Amniotic epithelial cell (primary cell): Measurements from ENCODE around the gene KMT2C.
"Not testable (repeated sequence)": the region's sequence is repeated elsewhere in the genome, so short reads cannot be mapped to it uniquely, and the experiment has no call there.

Source experiments
- DNase-seq: peaks from one replicate; pipeline ENCODE4 v3.0.0-alpha.2; 2010; ENCODE audit warnings: low read depth

Gene KMT2C

DNA sequence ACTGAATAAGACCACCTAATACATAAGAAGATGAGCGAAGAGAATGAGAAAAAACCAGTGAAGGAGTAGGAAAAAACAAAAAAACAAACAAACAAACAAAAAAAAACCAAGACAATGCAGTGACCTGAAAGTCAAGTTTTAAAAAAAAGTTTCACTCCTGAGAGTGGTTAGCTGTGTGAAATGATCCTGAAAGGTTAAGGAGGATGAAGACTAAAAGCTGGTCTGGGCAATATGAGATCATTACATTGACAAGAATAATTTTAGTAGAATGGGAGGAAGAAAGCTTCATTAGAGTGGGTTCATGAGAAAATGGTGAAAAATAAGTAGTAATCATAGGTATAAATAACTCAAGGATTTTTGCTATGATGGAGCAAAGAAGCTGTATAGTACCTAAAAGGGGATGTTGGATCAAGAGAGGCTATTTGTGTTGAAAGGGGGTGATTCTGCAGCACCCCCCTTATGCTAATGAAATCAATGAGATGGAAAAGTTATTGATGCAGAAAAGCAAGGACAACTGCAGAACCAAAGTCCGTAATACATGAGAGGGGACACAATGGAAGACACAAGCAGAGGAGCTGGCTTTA, 80.2 kb downstream of the KMT2C start:
- DNase-seq = no peak

DNA sequence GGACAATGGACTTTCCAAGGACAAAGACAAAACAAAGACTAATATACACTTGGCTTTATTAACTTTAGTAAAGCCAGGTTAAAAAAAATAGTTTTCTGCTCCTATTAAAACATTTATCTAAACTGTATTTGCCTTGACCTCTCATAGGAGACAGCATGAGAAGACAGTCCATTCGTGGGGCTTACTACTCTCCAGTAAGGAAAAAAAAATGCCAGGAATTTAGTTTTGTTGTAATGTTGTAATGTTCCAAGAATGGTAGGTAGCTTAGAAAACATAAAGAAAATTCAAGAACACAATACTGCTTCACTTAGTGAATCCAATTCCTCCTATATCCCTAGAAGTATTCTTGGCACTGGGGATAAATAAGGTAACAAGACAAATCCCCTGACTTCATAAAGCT, 81.7 kb downstream of the KMT2C start:
- peak; percentile 75 for DNase-seq

DNA sequence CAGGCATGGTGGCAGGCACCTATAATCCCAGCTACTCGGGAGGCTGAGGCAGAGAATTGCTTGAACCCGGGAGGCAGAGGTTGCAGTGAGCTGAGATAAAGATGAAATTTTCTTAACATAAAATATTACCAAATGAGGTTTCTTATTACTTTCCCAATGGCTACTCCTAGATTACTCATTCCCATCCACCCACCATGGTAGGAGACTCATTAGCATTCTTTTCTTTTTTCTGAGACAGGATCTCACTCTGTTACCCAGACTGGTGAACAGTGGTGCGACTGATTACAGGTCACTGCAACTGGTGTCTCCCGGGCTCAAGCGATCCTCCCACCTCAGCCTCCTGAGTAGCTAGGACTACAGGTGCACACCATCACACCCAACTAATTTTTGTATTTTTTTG, 82.5 kb downstream of the KMT2C start:
- peak; percentile 36 for DNase-seq

DNA sequence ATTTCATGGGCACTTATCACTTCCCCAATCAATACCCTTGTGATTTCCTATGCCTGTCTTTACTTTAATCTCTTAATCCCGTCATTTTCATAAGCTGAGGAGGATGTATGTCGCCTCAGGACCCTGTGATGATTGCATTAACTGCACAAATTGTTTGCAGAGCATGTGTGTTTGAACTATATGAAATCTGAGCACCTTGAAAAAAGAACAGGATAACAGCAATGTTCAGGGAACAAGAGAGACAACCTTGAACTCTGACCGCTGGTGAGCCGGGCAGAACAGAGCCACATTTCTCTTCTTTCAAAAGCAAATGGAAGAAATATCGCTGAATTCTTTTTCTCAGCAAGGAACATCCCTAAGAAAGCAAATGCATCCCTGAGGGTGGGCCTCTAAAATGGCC, 84.1 kb downstream of the KMT2C start:
- not testable (repeated sequence) for DNase-seq

DNA sequence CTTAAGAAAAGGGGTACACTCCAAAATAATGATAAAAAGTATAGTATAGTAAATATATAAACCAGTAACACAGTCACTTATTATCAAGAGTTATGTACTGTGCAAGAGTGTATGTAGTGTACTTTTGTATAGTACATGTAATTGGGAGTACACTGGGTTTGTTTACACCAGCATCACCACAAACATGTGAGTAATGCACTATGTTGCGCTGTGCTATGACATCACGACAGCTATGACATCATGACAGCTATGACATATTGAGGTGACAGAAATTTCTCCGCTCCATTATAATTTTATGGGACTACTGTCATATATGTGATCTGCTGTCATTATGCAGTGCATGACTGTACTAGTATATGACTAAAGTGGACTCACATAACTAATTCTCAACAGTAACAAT, 84.6 kb downstream of the KMT2C start:
- DNase-seq = peak; percentile 41

DNA sequence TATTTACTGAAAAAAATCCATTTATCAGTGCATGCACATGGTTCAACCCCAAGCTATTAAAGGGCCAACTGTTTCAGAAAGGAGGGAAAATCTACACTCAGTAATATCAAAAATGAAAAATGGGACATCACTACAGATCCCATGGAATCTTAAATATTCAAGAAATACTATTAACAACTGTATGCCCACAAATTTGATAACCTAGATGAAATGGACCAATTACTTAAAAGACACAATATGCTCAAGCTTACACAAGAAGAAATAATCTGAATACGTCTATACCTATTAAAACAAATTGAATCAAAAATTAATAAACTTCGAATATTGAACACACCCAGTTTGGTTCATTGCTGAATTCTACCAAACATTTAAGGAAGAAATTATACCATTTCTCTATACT, 87.9 kb downstream of the KMT2C start:
- no peak for DNase-seq

DNA sequence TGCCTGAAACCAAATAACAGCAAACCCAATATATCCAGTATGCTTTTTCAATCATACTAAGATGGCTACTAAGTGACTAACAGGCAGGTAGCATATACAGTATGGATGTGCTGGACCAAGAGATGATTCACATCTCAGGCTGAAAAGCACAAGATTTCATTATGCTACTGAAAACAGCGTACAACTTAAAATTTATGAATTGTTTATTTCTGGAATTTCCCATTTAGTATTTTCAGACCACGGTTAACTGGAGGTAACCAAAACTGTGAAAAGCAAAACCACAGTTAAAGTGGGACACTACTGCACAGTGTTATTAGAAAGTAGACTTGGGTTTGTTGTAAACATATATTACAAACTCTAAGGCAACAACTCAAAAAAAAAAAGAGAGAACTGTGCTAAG, 91.5 kb downstream of the KMT2C start:
- DNase-seq = peak; percentile 66

DNA sequence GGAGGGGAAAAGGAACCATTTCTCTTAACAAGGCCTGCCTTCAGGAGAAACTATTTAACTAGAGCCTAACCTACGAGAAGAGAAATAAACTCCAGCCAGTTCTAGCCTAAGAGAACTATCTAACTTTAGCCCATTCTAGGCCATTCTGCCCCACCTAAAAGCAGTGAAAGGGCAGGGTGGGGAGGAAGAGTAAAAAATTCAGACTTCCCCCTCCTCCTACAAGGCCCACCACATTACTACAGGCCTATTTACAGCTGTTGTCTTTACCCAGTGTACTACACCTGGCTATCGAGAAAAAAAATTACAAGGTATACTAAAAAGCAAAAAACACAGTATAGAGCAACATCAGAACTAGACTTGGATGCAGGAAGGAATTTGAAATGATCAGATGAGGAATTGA, 93.0 kb downstream of the KMT2C start:
- no peak for DNase-seq

DNA sequence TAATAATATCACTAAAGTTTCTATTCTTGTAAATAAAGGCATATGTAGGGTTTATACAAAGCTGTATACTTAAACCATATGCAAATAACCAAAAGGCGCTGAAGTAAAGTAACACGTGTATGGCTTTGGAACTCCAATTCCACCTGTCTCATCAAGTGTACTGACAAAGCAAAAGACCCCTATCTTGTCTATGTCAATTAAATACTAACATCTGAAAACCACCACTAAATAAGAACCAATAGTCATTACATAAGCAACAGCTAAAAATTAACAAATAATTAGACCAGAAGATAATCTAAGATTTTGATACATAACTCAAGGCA, 93.9 kb downstream of the KMT2C start:
- DNase-seq = no peak

DNA sequence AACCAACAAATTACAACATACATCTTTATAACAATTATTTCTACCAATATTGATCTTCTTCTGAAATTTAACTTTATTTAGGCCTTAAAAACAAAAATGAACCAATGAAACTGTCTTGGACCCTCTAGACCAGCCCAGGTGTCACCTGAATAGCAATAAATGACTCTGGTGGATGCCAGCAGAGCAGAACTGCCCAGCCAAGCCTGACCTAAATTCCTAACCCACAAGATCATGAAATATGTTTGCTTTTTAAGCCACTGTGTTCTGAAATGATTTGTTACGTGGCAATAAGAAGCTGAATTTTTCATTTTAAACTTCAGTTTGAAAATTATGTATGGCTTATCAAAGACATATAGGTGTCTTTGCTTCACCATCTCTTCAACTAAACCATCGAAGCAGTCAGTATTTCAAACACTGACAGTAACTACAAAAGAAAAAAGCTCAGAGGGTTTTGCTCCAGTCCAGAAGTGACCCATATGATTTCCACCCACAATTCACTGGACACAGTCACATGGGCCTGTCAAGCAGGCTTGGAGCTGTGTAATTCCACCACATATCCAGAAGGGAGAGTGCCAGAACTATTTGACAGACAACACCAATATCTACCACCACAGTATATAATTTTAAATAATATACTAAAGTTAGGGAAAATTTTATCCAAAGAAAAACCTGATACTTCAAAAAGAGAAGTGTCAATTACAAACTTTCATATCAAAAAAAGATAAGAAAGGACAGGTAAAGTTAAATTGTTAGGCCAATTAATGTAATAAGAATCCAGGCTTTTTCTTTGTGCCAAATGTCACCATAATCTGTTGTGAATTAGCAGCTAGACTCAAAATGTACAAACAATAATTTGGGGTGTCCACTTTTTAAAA, 94.5 kb downstream of the KMT2C start:
- DNase-seq = peak; percentile 78

DNA sequence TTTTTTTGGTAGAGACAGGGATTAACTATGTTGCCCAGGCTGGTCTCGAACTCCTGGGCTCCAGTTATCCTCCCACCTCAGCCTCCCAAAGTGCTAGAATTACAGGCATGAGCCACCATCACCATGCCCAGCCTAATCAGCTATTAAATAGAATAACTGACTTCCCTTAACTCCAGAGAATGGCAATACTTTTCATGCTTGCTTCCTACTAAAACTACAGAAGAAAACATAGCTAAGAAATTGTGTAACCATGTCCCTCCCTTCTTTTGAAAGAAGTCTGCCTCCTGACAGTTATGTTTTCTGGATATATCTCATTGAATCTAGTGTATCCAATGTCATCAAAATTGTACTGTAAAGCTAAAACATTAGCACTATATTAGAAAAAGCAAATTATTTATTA, 95.6 kb downstream of the KMT2C start:
- DNase-seq = no peak

DNA sequence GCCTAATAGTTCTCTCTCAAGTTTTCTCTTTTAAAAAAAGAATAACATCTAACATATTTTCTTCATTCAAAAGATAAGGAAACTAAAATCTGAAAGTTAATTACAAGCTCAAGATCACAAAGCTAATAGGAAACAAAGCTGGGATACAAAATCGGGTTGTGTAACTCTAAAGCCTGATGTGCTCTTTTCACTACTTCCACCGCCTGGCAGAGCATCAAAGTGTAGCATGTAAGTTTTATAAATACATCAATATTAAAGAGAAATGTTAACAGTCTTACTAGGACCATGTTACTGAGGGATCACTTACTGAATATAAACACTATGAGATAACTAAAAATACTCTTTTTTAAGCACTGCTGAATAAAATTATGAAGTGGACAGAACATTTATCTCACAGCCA, 97.2 kb downstream of the KMT2C start:
- no peak for DNase-seq

DNA sequence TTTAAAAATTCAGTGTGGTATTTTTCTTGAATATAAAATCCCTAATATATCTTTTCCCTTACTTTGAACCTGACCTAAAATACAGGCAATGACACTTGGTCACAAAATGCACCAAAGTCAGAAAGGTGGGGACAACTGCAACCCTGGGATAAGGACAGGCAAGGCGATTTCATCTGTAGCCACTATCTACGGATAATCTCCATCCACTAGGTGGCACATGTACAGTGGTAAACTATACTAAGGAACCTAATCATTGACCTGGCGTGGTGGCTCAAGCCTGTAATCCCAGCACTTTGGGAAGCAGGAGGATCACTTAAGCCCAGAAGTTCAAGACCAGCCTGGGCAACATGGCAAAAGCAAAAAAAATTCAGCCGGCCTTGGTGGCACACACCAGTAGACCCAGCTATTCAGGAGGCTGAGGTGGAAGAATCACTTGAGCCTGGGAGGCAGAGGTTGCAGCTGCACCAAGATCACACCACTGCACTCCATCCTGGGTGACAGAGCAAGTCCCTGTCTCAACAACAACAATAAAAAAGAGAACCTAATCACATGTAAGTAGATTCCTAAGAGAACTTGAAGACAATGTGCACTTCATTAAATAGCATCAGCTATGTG, 98.9 kb downstream of the KMT2C start:
- peak; percentile 46 for DNase-seq

DNA sequence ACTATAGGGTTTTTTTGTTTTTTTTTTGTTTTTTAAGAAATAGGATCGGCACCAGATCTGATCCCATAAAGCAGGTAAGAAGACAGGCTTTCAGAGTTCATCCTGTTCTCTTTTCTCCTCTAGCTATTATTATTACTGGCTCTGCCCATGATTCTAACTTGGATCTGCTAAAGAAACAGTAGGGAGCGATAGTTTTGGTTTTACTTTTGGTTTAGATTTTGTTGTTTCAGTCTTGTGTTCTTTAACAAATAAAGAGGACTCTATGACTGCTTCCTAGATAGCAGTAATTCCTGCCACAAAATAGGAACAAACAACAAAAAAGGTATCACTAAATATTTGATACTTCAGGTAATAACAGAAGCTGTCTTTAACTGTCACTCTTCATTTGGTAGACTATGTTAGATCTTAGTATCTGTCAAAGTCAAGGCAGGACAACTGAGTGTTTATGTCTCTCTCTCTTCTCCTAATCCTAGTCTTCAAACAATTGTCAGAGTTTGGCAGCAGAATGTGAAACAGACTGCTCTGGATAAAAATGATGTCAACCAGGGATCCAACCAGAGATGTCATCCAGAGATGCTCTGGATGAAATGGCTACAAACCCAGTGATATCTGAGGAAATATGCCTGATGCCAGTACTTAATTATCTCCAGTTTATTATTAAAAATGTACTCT, 99.8 kb downstream of the KMT2C start:
- no peak for DNase-seq

DNA sequence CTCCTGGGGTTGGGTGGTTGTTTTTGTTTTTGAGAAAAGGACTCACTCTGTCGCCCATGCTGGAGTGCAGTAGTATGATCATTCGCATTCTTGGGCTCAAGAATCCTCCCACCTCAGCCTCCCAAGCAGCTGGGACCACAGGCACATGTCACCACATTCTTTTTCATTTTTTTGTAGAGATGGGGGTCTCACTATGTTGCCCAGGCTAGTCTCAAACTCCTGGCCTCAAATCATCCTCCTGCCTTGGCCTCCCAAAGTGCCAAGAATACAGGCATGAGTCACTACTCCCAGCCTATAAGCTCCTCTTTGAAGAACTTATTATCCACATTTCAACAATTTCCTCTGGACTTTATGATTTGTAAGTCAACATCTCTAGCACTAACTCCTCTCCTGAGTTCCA, 102.7 kb downstream of the KMT2C start:
- peak; percentile 12 for DNase-seq

DNA sequence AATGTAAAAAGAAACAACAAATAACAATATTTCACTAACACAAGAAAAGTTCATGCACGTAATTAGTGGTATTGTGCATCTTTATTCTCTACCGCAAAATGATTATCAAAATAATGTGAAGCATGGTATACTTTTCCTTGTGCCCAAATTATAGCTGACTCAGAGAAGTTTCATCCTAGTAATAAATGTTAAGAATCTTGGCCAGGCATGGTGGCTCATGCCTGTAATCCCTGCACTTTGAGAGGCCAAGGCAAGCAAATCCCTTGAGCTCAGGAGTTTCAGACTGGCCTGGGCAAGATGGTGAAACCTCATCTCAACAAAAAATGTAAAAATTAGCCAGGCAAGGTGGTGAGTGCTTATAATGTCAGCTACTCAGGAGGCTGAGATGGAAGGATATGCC, 105.0 kb downstream of the KMT2C start:
- peak; percentile 37 for DNase-seq

DNA sequence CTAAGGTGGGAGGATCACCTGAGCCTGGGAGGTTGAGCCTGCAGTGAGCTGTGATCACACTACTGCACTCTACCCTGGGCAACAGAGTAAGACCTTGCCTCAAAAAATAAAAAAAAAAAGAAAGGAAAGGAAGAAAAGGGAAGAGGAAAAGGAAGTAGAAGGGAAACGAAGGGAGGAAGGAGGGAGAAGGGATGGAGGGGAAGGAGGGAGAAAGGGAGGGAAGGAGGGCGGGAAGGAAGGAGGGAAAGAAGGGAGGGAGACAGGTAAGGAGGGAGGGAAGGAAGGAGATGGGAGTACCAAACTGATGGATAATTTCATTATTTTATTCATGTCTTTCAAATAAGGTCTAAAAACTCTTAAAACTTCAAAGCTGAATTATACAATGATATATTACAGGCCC, 106.3 kb downstream of the KMT2C start:
- no peak for DNase-seq

DNA sequence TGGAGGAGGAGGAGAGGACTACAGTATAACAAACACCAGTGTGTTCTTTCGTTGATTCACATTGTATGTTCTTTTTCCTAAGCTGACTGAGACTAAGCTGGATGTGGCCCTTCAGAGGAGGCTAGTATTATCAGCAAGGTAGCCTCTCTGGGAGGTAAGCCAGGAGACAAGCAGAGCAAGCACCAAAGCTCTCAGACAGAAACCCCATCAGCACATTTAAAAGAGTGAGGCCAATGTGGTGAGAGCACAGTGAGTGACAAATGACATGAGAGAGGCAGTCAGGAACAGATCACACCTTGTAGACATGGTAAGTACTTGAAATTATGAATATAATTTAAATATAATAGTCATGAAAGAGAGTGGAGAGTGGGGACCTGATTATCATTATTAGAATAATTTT, 107.6 kb downstream of the KMT2C start:
- DNase-seq = no peak

DNA sequence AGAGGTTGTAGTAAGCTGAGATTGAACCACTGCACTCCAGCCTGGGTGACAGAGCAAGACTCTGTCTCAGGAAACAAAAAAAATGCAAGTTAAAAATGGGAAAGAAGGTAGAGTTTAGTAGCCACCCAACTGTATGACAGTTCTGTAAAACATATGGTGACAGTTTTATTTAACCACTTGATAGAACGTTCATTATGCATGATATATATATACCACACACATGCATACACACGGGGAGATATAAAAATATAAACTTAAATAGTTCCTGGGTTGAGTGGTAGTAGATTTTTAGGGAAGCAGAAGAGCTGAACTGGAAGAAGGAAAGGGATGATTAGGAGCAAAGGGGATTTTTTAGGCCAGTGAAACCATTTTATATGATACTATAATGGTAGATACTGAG, 120.0 kb downstream of the KMT2C start:
- DNase-seq = no peak

DNA sequence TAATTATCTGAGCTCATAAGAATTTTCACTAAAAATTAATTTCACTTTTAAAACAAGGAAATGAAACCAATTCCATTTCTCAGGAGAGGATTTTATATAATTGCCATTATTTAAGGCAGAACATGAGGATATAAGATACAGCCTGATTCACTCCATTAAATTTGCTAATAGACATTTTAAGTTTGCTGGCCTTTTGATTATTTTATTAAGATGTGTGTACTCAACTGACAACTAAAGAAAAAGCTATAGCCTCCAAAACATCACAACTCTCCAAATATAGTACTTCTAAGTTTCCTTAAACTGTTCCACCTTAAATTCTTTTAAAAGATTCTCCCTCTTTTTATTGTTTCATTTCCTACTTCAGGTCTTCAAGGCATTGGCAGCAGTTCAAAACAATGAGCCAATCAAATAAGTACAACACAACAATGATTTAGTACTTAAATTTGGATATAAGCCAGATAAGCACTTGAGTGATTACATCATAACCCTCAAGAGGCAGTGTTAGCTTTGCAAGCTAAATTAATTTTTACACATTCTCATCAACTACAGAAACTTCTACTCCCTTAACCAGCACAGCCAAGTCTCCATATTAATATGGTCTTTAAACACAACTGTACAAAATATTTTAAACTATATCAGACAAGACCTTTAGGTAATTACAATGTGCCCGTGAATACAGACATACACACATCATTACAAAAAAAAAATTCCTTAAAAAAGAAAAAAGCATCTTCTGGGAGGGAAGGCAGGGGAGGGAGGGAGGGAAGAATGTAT, 121.8 kb downstream of the KMT2C start:
- peak; percentile 94 for DNase-seq

DNA sequence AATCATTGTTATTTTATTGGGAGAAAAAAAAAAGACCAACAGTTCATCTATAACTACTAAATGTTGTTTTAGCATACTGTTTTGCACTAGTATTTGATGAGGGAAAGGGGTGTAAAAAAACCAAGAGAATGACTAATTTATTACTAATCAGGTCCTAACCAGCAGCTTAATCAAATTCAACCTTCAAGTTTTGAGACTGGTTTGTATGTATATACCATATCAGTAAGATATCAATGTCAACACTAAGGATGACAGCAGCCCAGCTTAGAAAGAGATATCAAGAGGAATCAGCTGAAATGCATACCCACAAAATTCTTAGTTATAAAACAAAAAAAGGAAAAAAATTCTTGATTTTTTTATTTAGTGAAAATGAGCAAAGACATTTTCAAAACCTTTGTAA, 122.6 kb downstream of the KMT2C start:
- DNase-seq = no peak

DNA sequence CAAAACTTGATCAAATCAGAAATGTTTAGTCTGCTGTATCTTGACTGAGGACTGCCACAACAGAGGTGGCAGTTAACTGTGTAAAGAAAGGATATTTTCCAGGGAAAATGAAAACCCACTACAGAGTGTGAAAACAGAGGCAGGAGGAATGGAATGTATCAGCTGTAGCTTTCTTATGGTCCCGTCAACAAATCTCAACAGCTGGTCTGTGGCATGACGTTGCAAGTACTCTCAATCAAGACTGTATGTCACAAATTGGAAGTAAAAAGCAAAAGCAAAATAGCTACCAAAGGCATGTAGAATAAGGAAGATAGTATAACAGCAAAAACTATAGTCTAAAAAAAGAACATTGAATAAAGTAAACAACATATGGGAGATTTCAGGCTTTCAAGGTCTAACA, 123.5 kb downstream of the KMT2C start:
- DNase-seq = peak; percentile 36
